Endothelial cell of umbilical vein (primary cell): ENCODE measurements around the gene GLI1.

ENCODE experiments used
- CTCF ChIP-seq, 2 donors: IDR thresholded peaks; 1 replicate in 1 of 2; 2 replicates in 1 of 2; pipeline ENCODE4 v1.5.1; 2011; ENCODE audit warnings: low read length in 2 of 2, mild to moderate bottlenecking in 2 of 2, moderate library complexity in 2 of 2, control low read depth in 1 of 2, inconsistent platforms in 1 of 2, low read depth in 1 of 2; ENCODE audit not compliant: insufficient read depth in 1 of 2; ENCODE audit errors: extremely low read depth in 1 of 2
- EZH2 ChIP-seq: IDR thresholded peaks from 2 replicates; pipeline ENCODE4 v1.6.1; 2012; ENCODE audit warnings: borderline replicate concordance, low read depth, mild to moderate bottlenecking, moderate library complexity, low read length, inconsistent platforms; ENCODE audit not compliant: severe bottlenecking
- GATA2 ChIP-seq: IDR thresholded peaks from 2 replicates; pipeline ENCODE4 v1.7.0; 2011; ENCODE audit warnings: low read depth, mild to moderate bottlenecking, moderate library complexity, mixed read lengths, low read length; ENCODE audit not compliant: insufficient read length, insufficient read depth
- JUN ChIP-seq: IDR thresholded peaks from 2 replicates; pipeline ENCODE4 v1.6.1; 2011; ENCODE audit warnings: borderline replicate concordance, low read depth; ENCODE audit not compliant: insufficient read length, insufficient read depth
- MAX ChIP-seq: IDR thresholded peaks from 2 replicates; pipeline ENCODE4 v1.6.1; 2011; ENCODE audit not compliant: insufficient read depth, insufficient read length
- MYC ChIP-seq: IDR thresholded peaks from one replicate; pipeline ENCODE4 v1.6.1; 2011; ENCODE audit warnings: mild to moderate bottlenecking, low read depth, low read length
- POLR2A ChIP-seq: IDR thresholded peaks from 2 replicates; pipeline ENCODE4 v1.6.1; 2012; ENCODE audit warnings: low read depth, mild to moderate bottlenecking, control low read depth, low read length
- POLR2AphosphoS5 ChIP-seq: IDR thresholded peaks from 2 replicates; pipeline ENCODE4 v1.6.1; 2012; ENCODE audit warnings: low read depth, mild to moderate bottlenecking, control low read depth, low read length, moderate library complexity; ENCODE audit not compliant: insufficient read depth

GRCh38 chr12:57474862-57475261 lies 15.3 kb downstream of the GLI1 start:
- no peak for TF ChIP-seq POLR2A
- no peak for TF ChIP-seq EZH2
- no peak for TF ChIP-seq CTCF (IDR thresholded peaks at IDR 0.05; ENCODE audit: extremely low read depth in 1 of 2, insufficient read depth in 1 of 2, low read depth in 1 of 2, low read length in 2 of 2)
- TF ChIP-seq POLR2AphosphoS5, result no peak
- TF ChIP-seq GATA2, result no peak
- no peak for TF ChIP-seq MYC
- TF ChIP-seq MAX, result no peak
- TF ChIP-seq JUN, result no peak
